HCT116 (cell line): ENCODE data around the gene CACNA1S. TPM values are rescaled to one million over a fixed set of nuclear protein-coding genes. Genes with fewer than 3 reads are reported as not detected.

Source experiments
- ATAC-seq: fragments of 200-7000 bp; cut with Tn5 transposase; 2 replicates; pipeline ENCODE4 v1.9.1; 2020; ENCODE audit warnings: mild to moderate bottlenecking, moderate library complexity
- BruUV-seq: library from RNA; stranded (reverse); fragments of 400-500 nt; replicated peaks from 2 replicates; lab custom pipeline; 2021; lab: Mats Ljungman, UMichigan
- CTCF ChIA-PET: fragments of 300-600 bp; sonication (Branson Sonifier 250); formaldehyde crosslinking; loops from one replicate; lab custom pipeline; 2021; ENCODE audit warnings: antibody characterized with exemption; lab: Charles Lee
- POLR2A ChIA-PET: fragments of 300-600, 350-600 bp; sonication (Branson Sonifier 250); formaldehyde crosslinking; loops from one replicate; lab custom pipeline; 2021; ENCODE audit warnings: antibody characterized with exemption; lab: Charles Lee
- RAD21 ChIA-PET, 2 experiments: fragments of 300-600 bp; sonication (Branson Sonifier 250); formaldehyde crosslinking; loops; one replicate each; lab custom pipeline; 2023; ENCODE audit warnings: low total read pairs in 2 of 2; ENCODE audit not compliant: uncharacterized antibody in 2 of 2, unreplicated experiment in 2 of 2, low non-redundant PET in 1 of 2; lab: Charles Lee
- DNase-seq: peaks from one replicate; pipeline ENCODE4 v3.0.0-alpha.2; 2010; ENCODE audit warnings: low read depth, low spot score
- H2AFZ ChIP-seq: fragments of 200-600 bp; shearing (Covaris generic), sonication (generic); 2 replicates; pipeline ENCODE4 v1.6.1; 2017; ENCODE audit warnings: low read depth, mixed run types, mixed read lengths, antibody characterized with exemption, low read length; ENCODE audit not compliant: poor library complexity, severe bottlenecking
- H3K27ac ChIP-seq: 2 replicates; pipeline ENCODE4 v1.5.1; 2012; ENCODE audit warnings: low read depth, low read length
- H3K27me3 ChIP-seq: fragments of 200-600 bp; sonication (generic); 2 replicates; pipeline ENCODE4 v1.6.1; 2016; ENCODE audit warnings: mixed run types, low read length, mixed read lengths; ENCODE audit not compliant: insufficient read depth
- H3K36me3 ChIP-seq, 2 experiments: fragments of 200-500 bp in 1 of 2; fragments of 200-600 bp in 1 of 2; sonication (Bioruptor generic) in 1 of 2; sonication (generic) in 1 of 2; 2 replicates each; pipeline versions ENCODE4 v1.5.1 to v1.6.1; 2014 to 2016; ENCODE audit warnings: low read length in 2 of 2, inconsistent platforms in 1 of 2, mixed read lengths in 1 of 2, mixed run types in 1 of 2; ENCODE audit not compliant: insufficient read depth in 2 of 2, control insufficient read depth in 1 of 2
- H3K4me1 ChIP-seq, 2 experiments: fragments of 200-600 bp in 1 of 2; sonication (generic) in 1 of 2; 2 replicates each; pipeline versions ENCODE4 v1.5.1 to v1.6.1; 2012 to 2017; ENCODE audit warnings: low read length in 2 of 2, inconsistent platforms in 1 of 2, mild to moderate bottlenecking in 1 of 2, mixed read lengths in 1 of 2, mixed run types in 1 of 2, moderate library complexity in 1 of 2; ENCODE audit not compliant: insufficient read depth in 2 of 2, control insufficient read depth in 1 of 2
- H3K4me2 ChIP-seq: fragments of 200-600 bp; sonication (generic); 2 replicates; pipeline ENCODE4 v1.6.1; 2017; ENCODE audit warnings: mixed run types, low read length, mixed read lengths
- H3K4me3 ChIP-seq, 2 experiments: fragments of 200-600 bp in 1 of 2; sonication (generic) in 1 of 2; replicated peaks in 1 of 2; 2 replicates each; pipeline ENCODE4 v1.5.1; 2011 to 2016; ENCODE audit warnings: low read length in 2 of 2, control low read depth in 1 of 2, low read depth in 1 of 2, mild to moderate bottlenecking in 1 of 2, mixed read lengths in 1 of 2, mixed run types in 1 of 2
- H3K79me2 ChIP-seq: fragments of 200-600 bp; sonication (generic); 2 replicates; pipeline ENCODE4 v1.6.1; 2017; ENCODE audit warnings: mild to moderate bottlenecking, mixed run types, low read length, moderate library complexity, mixed read lengths; ENCODE audit not compliant: insufficient read depth
- H3K9ac ChIP-seq: fragments of 200-600 bp; sonication (generic); 2 replicates; pipeline ENCODE4 v1.6.1; 2016; ENCODE audit warnings: low read length, mixed read lengths
- H3K9me2 ChIP-seq: fragments of 200-600 bp; sonication (generic), shearing (Covaris generic); 2 replicates; pipeline ENCODE4 v1.6.1; 2017; ENCODE audit warnings: mixed run types, mild to moderate bottlenecking, moderate library complexity; ENCODE audit not compliant: insufficient read depth
- H3K9me3 ChIP-seq, 2 experiments: fragments of 200-500 bp in 1 of 2; fragments of 200-600 bp in 1 of 2; sonication (Bioruptor generic) in 1 of 2; sonication (generic) in 1 of 2; 2 replicates each; pipeline ENCODE4 v1.6.1; 2014 to 2017; ENCODE audit warnings: low read length in 2 of 2, mixed read lengths in 2 of 2, inconsistent platforms in 1 of 2, low read depth in 1 of 2, mild to moderate bottlenecking in 1 of 2, mixed run types in 1 of 2, moderate library complexity in 1 of 2; ENCODE audit not compliant: control insufficient read depth in 1 of 2, insufficient read depth in 1 of 2
- H4K20me1 ChIP-seq: fragments of 200-600 bp; sonication (generic), shearing (Covaris generic); 2 replicates; pipeline ENCODE4 v1.6.1; 2017; ENCODE audit warnings: mixed run types, mild to moderate bottlenecking, moderate library complexity; ENCODE audit not compliant: insufficient read depth
- ATF3 ChIP-seq: IDR thresholded peaks from 2 replicates; pipeline ENCODE4 v1.6.1; 2012
- CBX3 ChIP-seq: IDR thresholded peaks from 2 replicates; pipeline ENCODE4 v1.6.1; 2012; ENCODE audit warnings: low read depth
- CEBPB ChIP-seq: IDR thresholded peaks from 2 replicates; pipeline ENCODE4 v1.6.1; 2012; ENCODE audit warnings: low read depth
- EGR1 ChIP-seq: IDR thresholded peaks from 2 replicates; pipeline ENCODE4 v1.6.1; 2012; ENCODE audit warnings: low read depth
- ELF1 ChIP-seq: IDR thresholded peaks from 2 replicates; pipeline ENCODE4 v1.6.1; 2012; ENCODE audit warnings: low read depth, borderline replicate concordance
- EZH2 ChIP-seq: fragments of 200-600 bp; sonication (generic); IDR thresholded peaks from 2 replicates; pipeline ENCODE4 v1.6.1; 2017; ENCODE audit warnings: antibody characterized with exemption, mixed run types
- JUND ChIP-seq: IDR thresholded peaks from 2 replicates; pipeline ENCODE4 v1.6.1; 2012
- RAD21 ChIP-seq: IDR thresholded peaks from 2 replicates; pipeline ENCODE4 v1.6.1; 2012; ENCODE audit warnings: low read depth, mild to moderate bottlenecking
- SP1 ChIP-seq: IDR thresholded peaks from 2 replicates; pipeline ENCODE4 v1.6.1; 2012; ENCODE audit warnings: low read depth
- SRF ChIP-seq: IDR thresholded peaks from 2 replicates; pipeline ENCODE4 v1.6.1; 2012; ENCODE audit warnings: low read depth
- TCF7L2 ChIP-seq: IDR thresholded peaks from 2 replicates; pipeline ENCODE4 v1.7.0; 2011; ENCODE audit warnings: borderline replicate concordance, inconsistent platforms; ENCODE audit not compliant: insufficient read depth, insufficient read length; ENCODE audit errors: extremely low read depth
- YY1 ChIP-seq: IDR thresholded peaks from 2 replicates; pipeline ENCODE4 v1.6.1; 2011; ENCODE audit warnings: low read length, low read depth, moderate library complexity, mild to moderate bottlenecking; ENCODE audit not compliant: insufficient replicate concordance; ENCODE audit errors: extremely low read depth
- ZBTB33 ChIP-seq: IDR thresholded peaks from 2 replicates; pipeline ENCODE4 v1.6.1; 2011; ENCODE audit warnings: mild to moderate bottlenecking, low read length, moderate library complexity; ENCODE audit not compliant: insufficient replicate concordance; ENCODE audit errors: extremely low read depth
- ZFX ChIP-seq: fragments of 450-650 bp; IDR thresholded peaks from 2 replicates; pipeline ENCODE4 v1.6.1; 2017
- ZNF274 ChIP-seq: fragments of 200-500 bp; sonication (Bioruptor generic); IDR thresholded peaks from 2 replicates; pipeline ENCODE4 v1.6.1; 2014; ENCODE audit warnings: mild to moderate bottlenecking, low read depth, low read length, inconsistent platforms
- intact Hi-C: fragments of 100-400 bp; cut with micrococcal nuclease; formaldehyde crosslinking; loops from 2 replicates; pipeline ENCODE4 v1.10.0; 2022
- total RNA-seq: library from RNA; stranded (reverse); gene quantifications from one replicate; pipeline ENCODE4 v1.2.1, GENCODE V29; 2021; ENCODE audit not compliant: unreplicated experiment
- TF ChIP-seq, protein P1 (sequence below), 3 experiments: fragments of 200-600 bp in 1 of 3; sonication (generic) in 1 of 3; IDR thresholded peaks in 2 of 3; conservative IDR thresholded peaks in 1 of 3; 2 replicates each; pipeline ENCODE4 v1.5.1; 2012 to 2017; ENCODE audit warnings: low read depth in 2 of 3, low read length in 2 of 3, antibody characterized with exemption in 1 of 3, borderline replicate concordance in 1 of 3, control low read depth in 1 of 3, mild to moderate bottlenecking in 1 of 3, mixed read lengths in 1 of 3, mixed run types in 1 of 3, moderate library complexity in 1 of 3; ENCODE audit not compliant: insufficient read depth in 1 of 3

The CACNA1S gene
- total RNA-seq, 1 experiment from 2014 or later, result not detected

GRCh38 chr1:201091256-201091655 lies 21.0 kb downstream of the CACNA1S start (continued):
- no peak for TF ChIP-seq ZBTB33
- no peak for TF ChIP-seq RAD21
- no peak for TF ChIP-seq EZH2

DNA sequence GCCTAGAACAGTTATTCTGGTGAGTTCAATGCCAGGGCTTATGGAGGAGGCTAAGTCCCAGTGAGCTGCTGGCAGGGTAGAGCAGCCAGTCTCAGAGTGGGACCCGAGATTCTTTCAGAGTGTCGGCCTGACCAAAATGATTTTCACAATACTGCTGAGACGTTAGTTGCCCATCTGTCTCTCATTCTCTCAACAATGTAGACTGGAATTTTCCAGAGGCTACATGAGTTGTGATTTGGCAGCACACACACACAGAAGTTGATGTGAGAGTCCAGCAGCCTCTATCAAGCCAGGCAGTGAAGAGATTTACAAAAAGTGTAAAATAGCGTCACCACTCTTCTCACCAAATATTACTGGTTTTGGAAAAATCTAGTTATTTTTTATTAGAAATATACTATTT lies 21.7 kb downstream of the CACNA1S start:
- no peaks in the 10 kb centered on the region; a peak in 1 of 4 replicates for H3K4me1 ChIP-seq
- no peaks in the 10 kb centered on the region for H3K9me2 ChIP-seq
- no peaks in the 10 kb centered on the region for H3K36me3 ChIP-seq
- ChIA-PET RAD21 (no interaction called here), POLR2A (no interaction called here), CTCF (no interaction called here)
- H3K4me3 ChIP-seq, result no peak overlapping the region
- no peak overlapping the region for H3K4me2 ChIP-seq
- no peaks in the 10 kb centered on the region for H4K20me1 ChIP-seq
- TF ChIP-seq EZH2, result no peak
- no peak for TF ChIP-seq CEBPB
- TF ChIP-seq SRF, result no peak
- DNase-seq (no peak), ATAC-seq (no peak)
- no peak overlapping the region for H2AFZ ChIP-seq
- no peaks in the 10 kb centered on the region for H3K79me2 ChIP-seq
- intact Hi-C loops, result no loop called here
- H3K9ac ChIP-seq, result no peak overlapping the region
- no TSS peak for BruUV-seq
- H3K9me3 ChIP-seq, result no peaks in the 10 kb centered on the region
- H3K27me3 ChIP-seq, result no peaks in the 10 kb centered on the region
- no peak overlapping the region for H3K27ac ChIP-seq

DNA sequence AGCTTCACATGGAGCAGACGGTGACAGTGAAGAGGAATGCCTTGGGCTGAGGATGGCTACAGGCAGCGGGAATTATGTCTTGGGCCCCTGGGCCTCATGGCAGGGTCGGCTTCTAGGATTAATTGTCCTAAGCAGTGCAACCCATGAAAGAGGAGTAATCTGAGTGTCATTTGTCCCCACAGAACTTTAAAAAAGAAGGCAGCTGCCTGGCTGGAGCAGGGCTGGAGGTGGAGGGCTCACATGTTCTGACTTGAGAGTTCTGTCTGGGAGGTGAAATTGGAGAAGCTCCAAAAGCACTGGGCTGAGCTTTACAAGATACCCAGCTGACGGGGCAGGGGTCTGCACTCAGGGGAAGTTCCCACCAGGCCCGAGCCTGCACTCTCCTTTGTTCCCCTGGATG lies 22.6 kb downstream of the CACNA1S start:
- ChIA-PET POLR2A (no interaction called here), RAD21 (no interaction called here), CTCF (no interaction called here)
- no peak for ATAC-seq
- H3K36me3 ChIP-seq, result no peaks in the 10 kb centered on the region
- H3K79me2 ChIP-seq, result no peaks in the 10 kb centered on the region
- H3K4me1 ChIP-seq, result no peaks in the 10 kb centered on the region; a peak in 1 of 4 replicates
- no peaks in the 10 kb centered on the region for H3K9me2 ChIP-seq
- no peak overlapping the region for H3K4me2 ChIP-seq
- DNase-seq, result no peak
- H2AFZ ChIP-seq, result no peak overlapping the region
- BruUV-seq, result no TSS peak
- H3K4me3 ChIP-seq, result no peak overlapping the region
- H3K27ac ChIP-seq, result no peak overlapping the region
- H3K27me3 ChIP-seq, result no peaks in the 10 kb centered on the region
- no peaks in the 10 kb centered on the region for H3K9me3 ChIP-seq
- no peaks in the 10 kb centered on the region for H4K20me1 ChIP-seq
- intact Hi-C loops, result loop anchor here (5.0 kb wide), 1 partner anchor 138 kb away; no protein-coding TSS in a partner anchor
- H3K9ac ChIP-seq, result no peak overlapping the region
- no peak for TF ChIP-seq CBX3
- no peak for TF ChIP-seq RAD21
- no peak for TF ChIP-seq YY1
- no peak for TF ChIP-seq JUND
- no peak for TF ChIP-seq EGR1
- TF ChIP-seq ZFX, result no peak
- no peak for TF ChIP-seq ZNF274
- TF ChIP-seq CEBPB, result no peak
- TF ChIP-seq SRF, result no peak
- TF ChIP-seq ELF1, result no peak
- TF ChIP-seq, protein P1, sequence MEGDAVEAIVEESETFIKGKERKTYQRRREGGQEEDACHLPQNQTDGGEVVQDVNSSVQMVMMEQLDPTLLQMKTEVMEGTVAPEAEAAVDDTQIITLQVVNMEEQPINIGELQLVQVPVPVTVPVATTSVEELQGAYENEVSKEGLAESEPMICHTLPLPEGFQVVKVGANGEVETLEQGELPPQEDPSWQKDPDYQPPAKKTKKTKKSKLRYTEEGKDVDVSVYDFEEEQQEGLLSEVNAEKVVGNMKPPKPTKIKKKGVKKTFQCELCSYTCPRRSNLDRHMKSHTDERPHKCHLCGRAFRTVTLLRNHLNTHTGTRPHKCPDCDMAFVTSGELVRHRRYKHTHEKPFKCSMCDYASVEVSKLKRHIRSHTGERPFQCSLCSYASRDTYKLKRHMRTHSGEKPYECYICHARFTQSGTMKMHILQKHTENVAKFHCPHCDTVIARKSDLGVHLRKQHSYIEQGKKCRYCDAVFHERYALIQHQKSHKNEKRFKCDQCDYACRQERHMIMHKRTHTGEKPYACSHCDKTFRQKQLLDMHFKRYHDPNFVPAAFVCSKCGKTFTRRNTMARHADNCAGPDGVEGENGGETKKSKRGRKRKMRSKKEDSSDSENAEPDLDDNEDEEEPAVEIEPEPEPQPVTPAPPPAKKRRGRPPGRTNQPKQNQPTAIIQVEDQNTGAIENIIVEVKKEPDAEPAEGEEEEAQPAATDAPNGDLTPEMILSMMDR (IDR thresholded peaks at IDR 0.05 in 2 of 3, conservative IDR thresholded peaks at IDR 0.05 in 1 of 3; ENCODE audit: borderline replicate concordance in 1 of 3, insufficient read depth in 1 of 3, low read depth in 2 of 3, low read length in 2 of 3), result no peak
- no peak for TF ChIP-seq SP1
- no peak for TF ChIP-seq TCF7L2
- no peak for TF ChIP-seq EZH2
- TF ChIP-seq ATF3, result no peak
